Heart right ventricle (tissue), 16 donors: ENCODE measurements around the gene NACC1. TPM values are rescaled to one million over a fixed set of nuclear protein-coding genes. Genes with fewer than 3 reads are reported as not detected.

Experiments
- ATAC-seq, 8 donors: fragments of 200-7000 bp; cut with Tn5 transposase; one replicate each; pipeline ENCODE4 v1.9.1; 2020; ENCODE audit warnings: mild to moderate bottlenecking in 8 of 8, moderate library complexity in 8 of 8, moderate number of reproducible peaks in 1 of 8
- DNase-seq, 2 donors: peaks; one replicate each; pipeline ENCODE4 v3.0.0-alpha.2; 2020
- H3K27ac ChIP-seq, 10 donors: fragments of 200-600 bp; sonication (generic) in 2 of 10; one replicate each; pipeline versions ENCODE4 v1.5.0 to v1.8.0; 2020 to 2022; ENCODE audit warnings: mild to moderate bottlenecking in 3 of 10
- H3K27me3 ChIP-seq, 7 donors: fragments of 200-600 bp; one replicate each; pipeline ENCODE4 v1.8.0; 2021 to 2022; ENCODE audit warnings: mild to moderate bottlenecking in 2 of 7
- H3K36me3 ChIP-seq, 9 donors: fragments of 200-600 bp; sonication (generic) in 1 of 9; one replicate each; pipeline versions ENCODE4 v1.5.0 to v1.8.0; 2020 to 2022; ENCODE audit warnings: mild to moderate bottlenecking in 2 of 9
- H3K4me1 ChIP-seq, 9 donors: fragments of 200-600 bp; sonication (generic) in 1 of 9; one replicate each; pipeline versions ENCODE4 v1.5.0 to v1.8.0; 2020 to 2022; ENCODE audit warnings: mild to moderate bottlenecking in 4 of 9
- H3K4me3 ChIP-seq, 10 donors: fragments of 200-600 bp; sonication (generic) in 2 of 10; one replicate each; pipeline versions ENCODE4 v1.5.0 to v1.8.0; 2020 to 2022; ENCODE audit warnings: mild to moderate bottlenecking in 7 of 10, moderate library complexity in 2 of 10
- H3K9me3 ChIP-seq, 11 donors: fragments of 200-600 bp in 10 of 11; sonication (generic) in 2 of 11; one replicate each; pipeline versions ENCODE4 v1.5.0 to v1.8.0; 2013 to 2022; ENCODE audit warnings: mild to moderate bottlenecking in 2 of 11, control low read depth in 1 of 11, moderate library complexity in 1 of 11
- CTCF ChIP-seq, 9 donors: fragments of 200-600 bp; sonication (generic) in 2 of 9; IDR thresholded peaks; one replicate each; pipeline versions ENCODE4 v1.5.0 to v1.8.0; 2021 to 2022; ENCODE audit warnings: antibody characterized with exemption in 9 of 9, mild to moderate bottlenecking in 5 of 9, moderate library complexity in 1 of 9
- WGBS, 2 donors: extraction: QIAGEN DNeasy Blood & Tissue Kit; methylation state at CpG; one replicate each; pipeline ENCODE4 v1.1.7; 2013; ENCODE audit warnings: inconsistent platforms in 1 of 2; 5-methylcytosine and 5-hydroxymethylcytosine counted together
- intact Hi-C, 10 donors: fragments of 100-400 bp; cut with DNase I; formaldehyde crosslinking; loops; one replicate each; pipeline versions ENCODE4 v1.11.1 to v1.14.2; 2022
- polyA plus RNA-seq, 2 donors: library from polyadenylated mRNA; stranded (reverse); fragments of 200-250 nt; gene quantifications; one replicate each; pipeline ENCODE4 v1.2.3, GENCODE V29; 2013
- total RNA-seq, 10 donors: library from RNA; stranded (reverse); fragmentation: NEBNext Ultra II Directional in 3 of 10; extraction: Animal tissue kit (Norgen Biotek cat#: 25700) in 3 of 10; gene quantifications; one replicate each; pipeline versions ENCODE4 v1.2.1 to v1.2.4, GENCODE V29; 2021 to 2023
- donor health status: Arrhythmogenic right ventricular cardiomyopathy.
- donor health status: ischemic (EF 13 %, LVEDD 7.1; RV severe dilation, severe dysfunction).
- donor health status: healthy with polysubstance abuse.
- donor health status: DM: no; HTN: yes; CAD: no.
- donor health status: DM: no; HTN: no; CAD: no.
- donor health status: ischemic (EF 25% LVEDD 6.9; RV normal size, moderate dysfunction).
- donor health status: ischemic (EF 25% LVEDD 5.7; RV mildly dilated, moderate dysfunction).
- donor health status: healthy.
- donor health status: DM: yes; HTN: yes; CAD: no.
- donor health status: Ischemic cardiomyopathy.
- donor health status: ischemic (EF 35%, LVEDD 5.7; RV mildly dilated, moderate dysfunction).
- donor health status: nonischemic (EF 11% LVEDD 7.7; RV severe dilation, severe dysfunction).
- donor health status: DM: yes; HTN: yes; CAD: no.
- donor health status: PGD.
- donor health status: ischemic (EF 29% LVEDD 5.4; RV normal size, mild dysfunction).
- donor health status: nonischemic (EF 23%, LVEDD 6.1; RV moderate dilation, normal function).

NACC1 gene
- total and polyA plus RNA-seq, 12 donors: 23.9 to 58.0 (median 33.0) TPM

- Histone ChIP-seq H3K4me3 (peak overlapping the region; percentile 53 to 99 (median 97)), H3K4me1 (peaks cover 12 to 49% (median 44%) of the 10 kb centered on the region in 9 donors), H3K9me3 (no peaks in the 10 kb centered on the region), H3K27me3 (no peaks in the 10 kb centered on the region), H3K36me3 (peaks cover 0 to 39% (median 10%) of the 10 kb centered on the region in 9 donors), H3K27ac (peak overlapping the region in 7 of 10 donors; percentile 56 to 87 (median 77))
- ATAC-seq (no peak), DNase-seq (no peak)
- intact Hi-C loops: loop anchor here in 5 of 10 donors (1.0 to 10.0 kb wide), 5 partner anchors 34 to 149 kb away; partner anchors contain the start of genes IER2 (in 4 of the 5) and STX10 (in 4 of the 5)
- TF ChIP-seq CTCF (IDR thresholded peaks at IDR 0.05): no peak
- 1 to 2% methylated on average over 18 of the region's 18 CpGs for WGBS, 2 donors
These were observed 2.2 kb upstream of the NACC1 start for GRCh38 chr19:13115936-13116281.

DNA sequence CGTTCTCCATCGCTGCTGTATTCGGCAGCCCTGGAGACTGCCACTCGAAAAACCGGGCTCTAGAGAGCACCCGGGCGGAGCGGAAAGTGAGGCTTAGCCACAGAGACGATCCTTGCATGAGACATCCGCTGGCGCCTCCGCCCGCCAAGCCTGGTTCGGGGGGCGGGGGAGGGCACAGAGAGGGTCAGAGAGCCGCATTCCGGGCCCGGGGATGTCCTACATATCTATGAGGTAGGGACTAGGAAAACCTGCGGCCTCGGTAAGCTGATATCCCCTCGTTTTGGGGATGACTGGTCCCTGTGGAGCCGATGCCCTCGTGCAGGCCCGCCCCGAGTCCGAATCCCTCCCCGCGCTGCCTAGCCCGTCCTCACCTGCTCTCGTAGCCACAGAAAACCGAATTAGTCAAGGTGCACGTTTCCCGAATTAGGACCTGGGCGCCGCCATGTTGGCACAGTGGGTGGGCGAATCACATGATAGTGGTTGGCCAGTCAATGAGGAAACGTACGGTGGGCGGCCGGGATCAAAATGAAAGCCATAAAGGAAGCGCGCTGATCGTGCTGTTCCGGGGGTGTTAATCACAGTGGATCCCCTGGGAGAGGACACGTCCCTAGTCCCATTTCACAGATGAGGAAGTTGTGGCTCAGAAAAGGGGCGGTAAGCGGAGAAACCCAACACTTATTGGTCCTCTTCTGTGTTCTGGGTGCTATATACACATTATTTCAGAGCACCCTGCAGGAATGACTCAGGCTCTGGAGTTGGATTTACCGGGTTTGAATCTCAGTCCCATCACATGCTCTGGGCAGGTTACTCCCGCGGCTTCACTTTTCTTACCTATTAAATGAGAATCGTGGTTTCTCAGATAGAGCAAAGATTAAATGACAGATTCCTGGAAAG lies 1.5 kb upstream of the NACC1 start, which contains the start of gene TRMT1:
Gene TRMT1 (minus strand): TSS at position 459 of the 894 bp plus-strand sequence. CDS start 341 bp downstream, at position 118.
- intact Hi-C loops: loop anchor here in 5 of 10 donors (1.0 to 10.0 kb wide), 5 partner anchors 34 to 148 kb away; partner anchors contain the start of genes IER2 (in 4 of the 5) and STX10 (in 4 of the 5)
- 0 to 1% methylated on average over 51 of the region's 51 CpGs for WGBS, 2 donors

DNA sequence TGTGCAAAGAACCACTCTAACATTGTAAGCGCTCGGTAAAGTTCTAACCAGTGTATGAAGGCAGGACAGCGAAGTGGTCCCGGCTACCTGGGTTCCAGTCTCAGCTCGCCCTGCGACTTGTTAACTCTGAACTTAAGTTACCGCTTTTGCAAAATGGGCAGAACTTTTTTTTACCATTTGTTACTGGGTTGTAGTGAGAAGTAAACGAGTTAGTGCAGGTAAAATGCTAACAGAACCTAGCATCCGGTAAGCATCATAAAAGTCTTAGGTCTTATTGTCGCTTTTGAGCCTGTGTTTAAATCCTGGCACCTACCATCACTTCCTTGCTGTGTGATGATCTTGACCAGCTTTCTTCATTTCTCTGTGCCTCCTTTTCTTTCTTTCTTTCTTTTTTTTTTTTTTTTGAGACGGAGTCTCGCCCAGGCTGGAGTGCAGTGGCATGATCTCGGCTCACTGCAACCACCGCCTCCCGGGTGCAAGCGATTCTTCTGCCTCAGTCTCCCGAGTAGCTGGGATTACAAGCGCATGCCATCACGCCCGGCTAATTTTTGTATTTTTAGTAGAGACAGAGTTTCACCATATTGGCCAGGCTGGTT lies 790 bp upstream of the NACC1 start:
- peak overlapping the region in 9 of 10 donors; percentile 56 to 87 (median 77) for H3K27ac ChIP-seq
- peaks cover 0 to 40% (median 10%) of the 10 kb centered on the region in 9 donors for H3K36me3 ChIP-seq
- no peaks in the 10 kb centered on the region for H3K9me3 ChIP-seq
- no peak for TF ChIP-seq CTCF (IDR thresholded peaks at IDR 0.05)
- WGBS, 2 donors: 15 to 20% methylated on average over 20 of the region's 20 CpGs
- H3K27me3 ChIP-seq: no peaks in the 10 kb centered on the region
- peaks cover 12 to 54% (median 44%) of the 10 kb centered on the region in 9 donors for H3K4me1 ChIP-seq
- intact Hi-C loops: loop anchor here in 4 of 10 donors (2.0 to 10.0 kb wide), 4 partner anchors 34 to 148 kb away; partner anchors contain the start of genes IER2 (in 3 of the 4) and STX10 (in 3 of the 4)
- DNase-seq: no peak
- peak in 5 of 8 donors; percentile 4 to 29 (median 7) for ATAC-seq
- H3K4me3 ChIP-seq: peak overlapping the region; percentile 53 to 99 (median 97)

More for the DNA sequence above, 1.5 kb upstream of the NACC1 start, which contains the start of gene TRMT1:
- DNase-seq (peak; percentile 88 to 96), ATAC-seq (peak; percentile 74 to 93 (median 84))
- peak within 1 kb of the TSS; percentile 53 to 99 (median 97) for H3K4me3 ChIP-seq
- peaks cover 12 to 54% (median 44%) of the 10 kb centered on the region in 9 donors for H3K4me1 ChIP-seq
- H3K27ac ChIP-seq: peak within 1 kb of the TSS in 9 of 10 donors; percentile 56 to 87 (median 77)
- peaks cover 0 to 41% (median 10%) of the 10 kb centered on the region in 9 donors for H3K36me3 ChIP-seq
- no peak for TF ChIP-seq CTCF (IDR thresholded peaks at IDR 0.05)
- H3K9me3 ChIP-seq: no peaks in the 10 kb centered on the region
- H3K27me3 ChIP-seq: no peaks in the 10 kb centered on the region
